SK-N-DZ (cell line): ENCODE data around the gene SPINK9. TPM values are rescaled to one million over a fixed set of nuclear protein-coding genes. Genes with fewer than 3 reads are reported as not detected.

ENCODE experiments used
- DNase-seq: peaks from one replicate; pipeline ENCODE4 v3.0.0-alpha.2; 2015; ENCODE audit warnings: low spot score
- polyA plus RNA-seq, 2 experiments: library from polyadenylated mRNA; depleted of rRNA; stranded (reverse); fragments of >200 nt; gene quantifications; 2 replicates each; pipeline ENCODE4 v1.2.3, GENCODE V29; 2014

Gene SPINK9, protein sequence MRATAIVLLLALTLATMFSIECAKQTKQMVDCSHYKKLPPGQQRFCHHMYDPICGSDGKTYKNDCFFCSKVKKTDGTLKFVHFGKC
- polyA plus RNA-seq (2014; cell fraction: cytosol; rRNA removed): not detected in 2 replicates
- not detected in 2 replicates for polyA plus RNA-seq (2014; cell fraction: nucleus; rRNA removed)

DNA sequence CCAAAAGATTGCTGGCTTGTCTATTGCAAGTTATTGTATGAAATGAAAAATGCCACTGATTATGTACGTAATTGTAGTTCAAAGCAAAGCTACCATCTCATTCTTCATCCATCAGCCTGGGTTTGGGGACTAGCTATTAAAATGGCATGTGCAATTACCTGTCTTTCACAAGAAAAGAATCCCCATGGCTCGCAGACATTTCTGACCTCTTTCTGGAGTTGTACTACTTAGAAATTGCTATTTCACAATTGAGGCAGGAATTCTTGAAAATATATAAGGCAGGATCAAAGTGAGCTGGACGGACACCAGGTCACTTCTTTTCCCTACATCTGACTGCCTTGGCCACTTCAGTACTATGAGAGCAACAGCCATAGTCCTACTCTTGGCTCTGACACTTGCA is at the start of gene SPINK9:
Gene SPINK9 (plus strand): TSS at position 301 of the 400 bp plus-strand sequence. CDS start 55 bp downstream, at position 356.
- DNase-seq: no peak

DNA sequence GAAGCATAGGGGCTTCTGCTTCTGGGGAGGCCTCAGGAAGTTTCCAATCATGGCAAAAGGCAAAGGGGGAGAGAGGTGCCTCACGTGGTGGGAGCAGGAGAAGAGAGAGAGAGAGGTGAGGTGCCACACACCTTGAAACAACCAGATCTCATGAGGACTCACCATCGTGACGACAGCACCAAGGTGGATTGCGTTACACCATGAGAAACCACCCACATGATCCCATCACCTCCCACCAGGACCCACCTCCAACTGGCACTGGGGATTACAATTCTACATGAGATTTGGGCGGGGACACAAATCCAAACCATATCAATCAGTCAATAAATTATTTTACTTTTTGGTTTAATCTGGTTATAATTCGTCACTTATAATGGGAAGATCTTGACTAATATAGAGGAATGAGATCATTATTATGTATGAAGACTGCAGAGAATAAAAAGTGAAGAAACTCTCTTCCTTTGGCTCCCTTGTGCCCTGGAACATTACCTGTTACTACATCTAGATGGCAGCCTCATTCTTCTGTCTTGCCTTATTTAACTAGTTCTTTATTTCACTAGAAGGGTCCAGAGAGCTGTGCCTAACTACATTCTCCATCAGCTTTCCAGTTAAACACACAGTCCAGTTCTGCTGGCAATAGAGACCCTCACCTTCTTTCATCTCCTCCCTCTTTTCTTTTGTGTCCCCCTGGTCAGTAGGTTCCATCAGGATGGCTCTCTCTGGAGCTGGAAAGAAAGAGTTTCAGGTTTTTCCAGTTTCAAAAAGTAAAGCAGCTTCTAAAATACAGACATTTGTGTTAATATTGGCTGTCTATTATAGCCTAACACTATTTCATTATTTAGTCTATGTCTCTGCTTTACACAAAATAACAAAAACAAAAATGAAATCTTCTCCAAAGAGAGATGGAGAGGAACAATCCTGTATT is 44.8 kb upstream of the SPINK9 start:
- peak; percentile 12 for DNase-seq

DNA sequence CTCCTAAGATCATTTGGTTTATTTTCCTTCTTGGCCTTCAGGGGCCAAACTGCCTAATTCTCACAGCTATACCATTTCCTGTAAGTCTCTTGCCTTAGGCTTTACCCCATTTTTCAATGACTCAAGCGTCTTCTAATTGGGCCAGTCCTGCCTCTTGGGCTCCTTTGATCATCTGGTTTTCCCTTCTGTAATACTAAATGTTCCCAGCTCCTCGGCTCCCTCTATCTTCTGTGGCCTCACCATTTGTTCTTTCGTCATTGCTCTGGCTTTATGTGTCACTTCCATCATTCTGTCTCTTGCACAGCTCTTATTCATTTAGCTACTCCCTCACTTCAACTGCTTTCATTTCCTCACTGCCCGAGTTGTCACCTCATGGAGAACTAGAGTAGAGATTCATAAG is 37.6 kb upstream of the SPINK9 start:
- no peak for DNase-seq

DNA sequence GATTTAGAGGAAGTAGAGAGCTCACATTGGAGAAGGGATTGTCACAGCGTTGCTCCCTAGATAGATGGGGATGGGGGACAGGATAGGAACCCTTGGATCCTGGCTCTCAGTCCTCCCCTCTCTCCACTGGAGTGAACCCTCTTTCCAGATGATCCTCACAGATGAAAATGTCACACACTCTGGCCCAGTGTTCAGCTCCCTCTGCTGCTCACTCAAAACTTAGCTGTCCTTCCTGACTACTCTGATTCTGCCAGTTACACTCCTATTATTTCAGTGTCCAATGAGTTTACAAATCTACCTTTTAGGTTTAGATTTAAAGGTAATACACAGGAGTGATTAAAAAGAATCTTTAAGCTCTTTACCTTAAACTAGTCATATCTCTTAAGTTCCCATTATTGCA is 28.9 kb upstream of the SPINK9 start:
- no peak for DNase-seq

DNA sequence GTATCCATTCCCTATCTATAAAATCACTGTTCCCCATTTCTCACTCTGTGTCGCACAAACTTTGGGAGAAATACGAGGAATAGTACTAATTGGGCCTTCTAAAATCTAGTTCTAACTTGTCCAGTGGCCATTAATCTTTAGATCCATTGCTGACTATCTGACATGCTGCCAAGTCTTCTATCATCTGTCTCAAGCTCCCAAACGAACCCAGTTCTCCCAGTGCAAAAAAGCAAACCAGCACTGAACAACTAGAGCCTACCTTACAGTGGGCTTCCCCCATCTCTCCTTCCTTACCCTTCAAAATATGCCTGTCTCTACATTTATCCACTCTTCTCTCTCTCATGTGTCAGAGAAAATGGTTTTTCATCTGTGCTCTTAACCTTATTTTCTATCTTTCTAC is 26.3 kb upstream of the SPINK9 start:
- no peak for DNase-seq

DNA sequence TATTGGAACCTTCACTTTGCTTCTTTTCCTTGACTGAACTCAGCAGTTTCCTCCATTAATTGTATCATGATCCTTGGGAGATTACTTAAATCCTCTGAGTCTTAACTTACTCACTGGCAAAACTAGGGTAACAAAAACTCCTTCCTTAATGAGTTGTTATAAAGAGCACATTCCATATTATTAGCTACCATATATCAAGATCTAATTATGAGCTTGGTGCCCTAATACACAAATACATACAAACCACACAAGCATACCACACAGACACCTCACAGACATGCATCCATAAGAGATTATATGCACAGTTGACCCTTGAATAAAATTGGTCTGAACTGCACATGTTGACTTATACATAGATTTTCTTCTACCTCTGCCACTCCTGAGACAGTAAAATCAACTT is 25.6 kb upstream of the SPINK9 start:
- DNase-seq: no peak

DNA sequence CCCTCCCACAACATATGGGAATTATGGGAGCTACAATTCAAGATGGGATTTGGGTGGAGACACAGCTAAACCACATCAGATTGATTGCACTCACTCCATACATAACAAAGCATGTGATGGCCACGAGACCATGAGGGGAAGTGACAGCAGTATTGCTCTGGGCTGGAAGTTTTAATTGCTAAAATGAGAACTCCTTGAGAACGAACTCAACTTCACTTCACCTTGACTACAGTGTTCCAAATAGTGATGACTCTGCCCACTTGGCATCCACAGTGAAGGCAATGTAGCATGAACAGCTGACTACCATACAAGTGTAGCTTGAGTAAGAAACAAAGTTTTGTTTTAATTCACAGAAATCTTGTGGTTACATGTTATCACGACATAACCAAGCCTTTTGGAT is 23.9 kb upstream of the SPINK9 start:
- DNase-seq: no peak

DNA sequence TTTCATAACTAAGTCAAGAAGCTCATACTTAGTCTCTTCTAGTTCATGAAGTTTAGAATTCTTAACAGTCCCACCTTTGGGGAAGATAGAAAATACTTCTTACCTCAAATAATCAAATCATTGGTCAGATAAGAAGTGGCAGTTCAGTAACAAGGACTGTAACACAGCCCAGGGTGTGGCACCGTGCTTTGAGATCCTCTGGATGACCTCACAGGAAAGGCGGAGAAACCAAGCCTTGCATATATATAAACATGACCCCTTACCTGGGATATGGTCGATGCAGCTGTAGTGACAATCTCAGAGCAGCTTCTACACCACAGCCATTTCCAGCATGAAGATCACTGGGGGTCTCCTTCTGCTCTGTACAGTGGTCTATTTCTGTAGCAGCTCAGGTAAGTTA is 23.2 kb upstream of the SPINK9 start, which contains the start of gene SPINK7:
Gene SPINK7 (plus strand): TSS at position 271 of the 400 bp plus-strand sequence. CDS start 61 bp downstream, at position 332.
- DNase-seq: no peak

DNA sequence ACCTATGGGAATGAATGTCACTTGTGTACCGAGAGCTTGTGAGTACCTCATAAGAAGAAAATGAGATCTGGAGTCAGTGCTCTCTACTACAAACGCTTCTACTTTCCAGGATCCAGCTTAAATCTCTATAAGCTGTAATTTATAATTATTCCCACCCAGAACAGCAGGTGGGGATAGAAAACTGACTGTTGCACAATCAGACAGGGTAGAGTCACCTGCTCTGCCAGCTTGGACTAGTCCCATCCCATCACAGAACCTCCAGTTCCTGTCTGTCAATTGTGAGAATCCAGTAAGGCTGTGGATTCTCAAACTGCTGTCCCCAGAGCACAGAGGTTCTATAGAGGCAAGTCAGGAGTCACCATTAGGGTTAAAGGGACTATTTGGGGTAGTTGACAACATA is 21.2 kb upstream of the SPINK9 start:
- DNase-seq: no peak

DNA sequence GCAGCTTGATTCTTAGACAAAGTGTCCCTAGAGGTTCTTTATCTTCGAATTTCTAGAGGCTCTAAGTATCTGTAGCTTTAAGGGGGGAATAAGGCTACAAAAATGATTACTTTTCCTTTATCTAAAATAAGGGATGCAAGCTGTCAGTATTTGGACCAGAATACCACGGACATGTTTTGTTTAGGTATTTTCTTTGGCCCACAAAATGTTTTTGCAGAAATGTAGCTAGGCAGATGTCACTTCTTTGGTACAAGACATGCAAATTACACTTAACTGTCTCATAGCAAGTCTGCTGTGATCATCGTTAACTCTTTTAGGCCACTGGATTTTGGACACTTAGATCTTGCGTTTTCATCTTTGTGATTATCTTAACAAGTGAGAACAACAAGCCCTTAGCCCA is 20.6 kb upstream of the SPINK9 start:
- DNase-seq: no peak

DNA sequence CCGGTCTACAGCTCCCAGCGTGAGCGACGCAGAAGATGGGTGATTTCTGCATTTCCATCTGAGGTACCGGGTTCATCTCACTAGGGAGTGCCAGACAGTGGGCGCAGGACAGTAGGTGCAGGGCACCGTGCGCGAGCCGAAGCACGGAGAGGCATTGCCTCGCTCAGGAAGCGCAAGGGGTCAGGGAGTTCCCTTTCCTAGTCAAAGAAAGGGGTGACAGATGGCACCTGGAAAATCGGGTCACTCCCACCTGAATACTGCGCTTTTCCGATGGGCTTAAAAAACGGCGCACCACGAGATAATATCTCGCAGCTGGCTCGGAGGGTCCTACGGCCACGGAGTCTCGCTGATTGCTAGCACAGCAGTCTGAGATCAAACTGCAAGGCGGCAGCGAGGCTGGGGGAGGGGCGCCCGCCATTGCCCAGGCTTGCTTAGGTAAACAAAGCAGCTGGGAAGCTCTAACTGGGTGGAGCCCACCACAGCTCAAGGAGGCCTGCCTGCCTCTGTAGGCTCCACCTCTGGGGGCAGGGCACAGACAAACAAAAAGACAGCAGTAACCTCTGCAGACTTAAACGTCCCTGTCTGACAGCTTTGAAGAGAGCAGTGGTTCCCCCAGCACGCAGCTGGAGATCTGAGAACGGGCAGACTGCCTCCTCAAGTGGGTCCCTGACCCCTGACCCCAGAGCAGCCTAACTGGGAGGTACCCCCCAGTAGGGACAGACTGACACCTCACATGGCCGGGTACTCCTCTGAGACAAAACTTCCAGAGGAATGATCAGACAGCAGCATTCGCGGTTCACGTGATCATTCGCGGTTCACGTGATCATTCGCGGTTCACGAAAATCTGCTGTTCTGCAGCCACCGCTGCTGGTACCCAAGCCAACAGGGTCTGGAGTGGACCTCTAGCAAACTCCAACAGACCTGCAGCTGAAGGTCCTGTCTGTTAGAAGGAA is 15.1 kb upstream of the SPINK9 start:
- peak; percentile 59 for DNase-seq

DNA sequence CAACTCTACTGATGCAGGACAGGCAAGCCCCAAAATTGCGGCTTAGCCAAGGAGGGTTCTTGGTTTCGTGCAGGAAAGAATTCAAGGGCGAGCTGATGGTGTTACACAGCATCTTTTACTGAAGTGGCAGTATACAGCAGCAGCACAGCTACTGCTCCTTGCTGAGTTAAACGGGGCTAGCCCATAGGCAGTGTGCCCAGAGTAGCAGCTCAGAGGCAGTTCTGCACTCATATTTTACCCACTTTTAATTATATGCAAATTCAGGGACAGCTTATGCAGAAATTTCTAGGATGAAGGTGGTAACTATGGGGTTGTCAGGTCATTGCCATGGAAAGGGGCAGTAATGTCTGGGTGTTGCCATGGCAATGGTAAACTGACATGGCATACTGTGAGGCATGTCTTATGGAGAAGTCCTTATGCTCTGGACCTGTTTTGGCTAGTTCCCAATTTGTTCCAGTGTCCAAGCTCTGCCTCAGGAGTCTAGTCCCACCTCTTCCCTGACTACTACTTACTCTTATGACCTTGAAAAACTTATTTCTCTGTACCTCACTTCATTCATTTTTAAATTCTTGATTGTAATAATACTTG is 2.0 kb upstream of the SPINK9 start:
- no peak for DNase-seq

DNA sequence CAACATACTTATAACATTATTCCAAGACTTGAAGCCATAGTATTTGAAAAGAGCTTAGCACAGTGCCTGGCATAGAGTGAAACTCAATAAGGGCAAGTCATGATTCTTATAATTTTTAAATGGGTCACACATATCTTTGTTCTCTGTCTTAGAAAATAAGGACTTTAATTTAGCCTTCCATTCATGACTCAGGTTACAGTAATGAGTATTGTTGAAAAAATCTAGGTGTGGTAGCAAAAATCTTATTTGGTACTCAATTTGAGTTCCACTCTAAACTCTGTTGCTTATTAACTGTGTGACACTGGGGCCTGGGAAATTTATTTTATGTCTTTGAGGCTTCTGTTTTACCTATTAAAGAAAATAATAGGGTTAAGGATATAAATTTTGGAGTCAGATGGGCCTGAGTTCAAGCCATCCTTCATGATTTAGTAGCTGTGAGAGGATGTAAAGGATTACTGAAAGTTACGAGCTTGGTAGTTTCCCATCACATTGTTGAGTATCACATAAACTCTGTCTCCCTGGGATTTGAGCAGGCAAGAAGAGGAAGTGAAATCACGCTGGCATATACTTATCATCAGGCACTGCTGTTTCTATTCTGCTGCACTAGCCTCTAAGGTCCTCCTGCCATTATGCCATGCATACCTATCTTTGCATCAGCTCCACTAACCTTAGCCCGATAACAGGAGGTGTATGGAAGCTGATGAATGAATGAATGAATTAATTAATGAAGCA is 1.5 kb downstream of the SPINK9 start:
- no peak for DNase-seq

DNA sequence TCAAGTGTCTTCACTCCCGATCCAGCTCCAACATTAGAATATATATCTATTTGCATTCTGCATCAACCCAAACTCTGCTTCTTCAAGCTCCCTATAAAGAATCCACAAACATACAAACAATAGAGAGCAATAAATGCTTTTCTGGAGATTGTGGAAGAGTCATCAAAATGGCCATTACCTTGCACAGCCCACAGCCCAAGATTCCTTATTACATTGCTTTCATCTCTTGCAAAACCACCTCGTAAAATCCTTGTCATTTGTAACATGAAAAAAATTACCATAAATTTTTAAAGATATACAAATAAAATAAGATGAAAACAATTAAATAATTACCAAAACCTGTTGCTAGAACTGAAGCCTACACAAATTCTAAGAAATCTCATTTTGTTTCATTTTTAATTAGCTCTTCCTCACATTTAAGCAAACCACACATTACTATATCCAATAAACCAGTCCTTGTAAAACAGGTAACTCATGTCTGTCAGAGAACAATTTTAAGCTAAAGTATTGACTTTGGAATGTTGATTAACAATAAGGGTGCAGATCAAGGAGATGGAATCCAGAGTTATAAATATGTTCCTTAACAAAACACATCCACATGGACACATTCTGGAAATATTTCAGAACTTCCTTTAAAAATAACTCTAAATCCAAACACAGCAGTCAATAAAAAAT is 7.1 kb downstream of the SPINK9 start:
- no peak for DNase-seq

DNA sequence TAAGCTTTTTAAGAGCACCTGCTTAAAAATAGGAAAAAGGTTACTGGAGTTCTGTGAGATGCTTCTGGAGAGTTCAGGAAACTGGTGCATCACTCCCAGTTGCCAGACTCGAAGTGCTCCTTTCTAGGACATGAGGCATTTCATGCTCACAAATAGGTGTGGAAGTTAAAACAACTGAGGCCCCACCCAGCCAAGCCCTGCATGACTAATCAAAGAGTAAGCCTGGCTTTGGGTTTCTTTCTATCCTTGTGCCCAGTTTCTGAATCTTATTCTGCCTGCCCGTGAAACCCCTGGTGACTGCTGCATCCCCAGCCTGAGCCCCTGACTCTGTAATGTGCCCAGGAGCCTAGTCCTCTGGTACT is 7.7 kb downstream of the SPINK9 start:
- DNase-seq: no peak

DNA sequence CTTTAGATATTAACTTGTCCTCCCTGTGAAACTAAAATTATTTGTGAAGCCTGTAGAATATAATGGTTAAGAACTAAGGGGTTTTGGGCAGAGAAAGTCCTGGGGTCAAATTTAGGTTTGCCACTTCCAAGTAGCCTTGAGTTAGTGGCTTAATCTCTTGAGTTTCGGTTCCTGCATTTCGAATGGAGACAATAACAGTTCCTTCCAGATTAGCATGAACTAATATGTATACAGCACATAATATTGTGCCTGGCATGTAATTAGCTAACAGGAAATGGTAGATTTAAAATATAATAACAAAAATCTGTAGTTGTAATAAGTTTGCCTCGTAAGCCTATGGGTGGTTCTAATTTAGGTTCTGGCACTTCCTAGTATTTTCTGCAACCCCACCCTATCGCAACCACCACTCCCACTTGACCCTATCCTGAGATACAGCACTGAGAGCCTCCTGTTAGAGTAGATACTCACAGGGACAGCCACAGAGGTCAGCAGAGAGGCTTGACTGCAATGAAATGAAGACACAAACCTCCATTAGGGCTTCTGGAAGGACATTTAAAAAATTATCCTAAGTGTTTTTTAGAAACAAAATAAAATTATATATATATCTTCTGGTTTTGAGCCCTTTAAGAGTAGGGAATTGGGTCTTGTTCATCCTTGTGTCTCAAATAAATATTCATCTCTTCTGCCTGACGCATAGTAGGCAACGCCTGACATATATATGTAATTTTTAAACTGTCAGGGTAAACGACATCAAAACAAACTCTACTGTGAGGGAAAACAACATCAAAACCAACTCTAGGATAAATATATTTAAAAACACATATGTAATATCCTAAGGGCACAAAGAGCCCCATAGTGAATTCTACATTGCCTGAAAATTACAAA is 8.5 kb downstream of the SPINK9 start:
- no peak for DNase-seq

DNA sequence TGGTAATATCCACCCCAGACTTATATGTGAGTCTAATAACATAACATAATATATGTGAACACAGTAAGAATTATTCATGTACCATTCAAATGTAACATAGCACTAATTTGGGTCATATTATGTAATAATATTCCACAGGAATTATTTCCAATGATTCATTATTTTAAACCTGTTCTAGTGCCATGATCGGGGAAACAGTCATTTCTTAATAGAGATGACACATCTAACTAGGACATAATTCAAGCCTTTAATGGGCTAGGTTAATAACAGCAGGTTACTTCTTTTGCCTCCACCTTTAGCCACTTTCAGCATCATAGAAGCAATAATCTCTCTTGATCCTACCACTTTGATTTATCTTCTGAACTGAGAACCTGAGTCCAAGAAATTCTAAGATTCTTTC is 12.3 kb downstream of the SPINK9 start:
- no peak for DNase-seq

DNA sequence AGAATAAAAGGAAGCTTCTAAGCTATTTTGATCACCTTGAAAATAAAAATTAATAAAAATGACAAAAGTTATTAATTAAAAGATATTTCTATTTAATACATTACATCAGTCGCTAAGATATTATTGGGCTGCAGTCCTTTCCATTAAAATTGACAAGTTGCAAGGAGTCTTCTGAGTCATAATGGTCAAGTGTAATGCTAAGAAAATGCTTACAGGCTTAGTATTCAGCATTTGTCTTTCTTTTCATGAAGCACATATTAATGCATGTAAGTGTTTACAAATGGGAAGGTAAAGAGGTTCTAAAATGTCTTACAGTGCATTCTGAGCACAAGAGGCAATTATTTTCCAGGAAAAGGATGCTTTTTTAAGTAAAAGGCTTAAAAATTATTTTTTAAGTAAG is 17.3 kb downstream of the SPINK9 start:
- DNase-seq: no peak

DNA sequence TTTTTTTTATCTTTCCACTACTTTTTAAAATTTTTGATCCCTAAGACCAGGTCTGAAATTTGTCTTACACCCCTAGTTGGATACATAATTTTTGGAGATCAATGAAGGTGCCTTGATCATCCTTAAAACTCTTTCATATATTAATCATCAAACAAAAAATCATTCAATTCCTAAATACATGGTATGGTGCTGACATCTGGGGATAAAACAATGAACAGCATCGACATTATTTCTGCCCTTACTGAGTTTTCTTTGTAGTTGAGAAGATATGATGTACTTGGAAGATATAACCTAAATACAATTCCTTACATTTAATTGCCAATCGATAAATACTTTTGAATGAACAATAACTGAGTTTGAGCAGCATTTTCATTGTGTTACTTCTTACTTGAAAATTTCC is 18.3 kb downstream of the SPINK9 start:
- DNase-seq: no peak
